Endometrium (tissue), 2 donors: Measurements from ENCODE around the gene RABGAP1L.
A peak's percentile ranks its signal among the peaks of the same experiment; 100 is the strongest.

ENCODE experiments used
- FAIRE-seq: peaks from 2 replicates; lab custom pipeline; 2012; peaks lifted over from hg19 to GRCh38; lab: Jason Lieb, UNC
- donor health status: control.
- donor health status: control.

RABGAP1L gene

GRCh38 chr1:174938281-174939007 is 779.1 kb downstream of the RABGAP1L start:
- FAIRE-seq: no peak

- no peak for FAIRE-seq
These were observed 780.6 kb downstream of the RABGAP1L start for GRCh38 chr1:174939775-174940545.

- FAIRE-seq: no peak
These were observed 781.4 kb downstream of the RABGAP1L start for GRCh38 chr1:174940646-174941175.

GRCh38 chr1:174942547-174943255 is 783.4 kb downstream of the RABGAP1L start:
- no peak for FAIRE-seq

- no peak for FAIRE-seq
These were observed 786.7 kb downstream of the RABGAP1L start for GRCh38 chr1:174946031-174946430.

- FAIRE-seq: no peak
These were observed 789.7 kb downstream of the RABGAP1L start for GRCh38 chr1:174949061-174949460.

- no peak for FAIRE-seq
These were observed 790.3 kb downstream of the RABGAP1L start for GRCh38 chr1:174949645-174950044.

- FAIRE-seq: no peak
These were observed 794.2 kb downstream of the RABGAP1L start for GRCh38 chr1:174953285-174954072.

- no peak for FAIRE-seq
These were observed 794.7 kb downstream of the RABGAP1L start for GRCh38 chr1:174954073-174954460.

GRCh38 chr1:174954671-174955669 is 795.6 kb downstream of the RABGAP1L start:
- FAIRE-seq: no peak

- FAIRE-seq: no peak
These were observed 796.8 kb downstream of the RABGAP1L start for GRCh38 chr1:174956086-174956485.

- FAIRE-seq: no peak
These were observed 797.7 kb downstream of the RABGAP1L start for GRCh38 chr1:174956976-174957375.

- no peak for FAIRE-seq
These were observed 798.5 kb downstream of the RABGAP1L start for GRCh38 chr1:174957829-174958228.

GRCh38 chr1:174958396-174958795 is 799.1 kb downstream of the RABGAP1L start:
- no peak for FAIRE-seq

- no peak for FAIRE-seq
These were observed 801.0 kb downstream of the RABGAP1L start for GRCh38 chr1:174960362-174960761.

GRCh38 chr1:174963529-174964125 is 804.3 kb downstream of the RABGAP1L start:
- no peak for FAIRE-seq

GRCh38 chr1:174964261-174964971 is 805.1 kb downstream of the RABGAP1L start:
- FAIRE-seq: peak; percentile 4

GRCh38 chr1:174964972-174965361 is 805.6 kb downstream of the RABGAP1L start:
- peak; percentile 4 for FAIRE-seq

GRCh38 chr1:174965362-174966007 is 806.2 kb downstream of the RABGAP1L start:
- no peak for FAIRE-seq
